H1 (cell line): Measurements from ENCODE around the gene ZMYM2. TPM values are rescaled to one million over a fixed set of nuclear protein-coding genes. Genes with fewer than 3 reads are reported as not detected.

Source experiments
- CTCF ChIA-PET: fragments of 300-600 bp; sonication (Branson Sonifier 250); formaldehyde crosslinking; loops from one replicate; lab custom pipeline; 2021; ENCODE audit not compliant: partially characterized antibody; lab: Charles Lee
- POLR2A ChIA-PET: fragments of 300-600 bp; sonication (Branson Sonifier 250); formaldehyde crosslinking; loops from one replicate; lab custom pipeline; 2021; ENCODE audit warnings: inconsistent platforms; ENCODE audit not compliant: partially characterized antibody; lab: Charles Lee
- DNase-seq, 2 experiments: peaks; one replicate each; pipeline versions ENCODE4 v3.0.0 to v3.0.0-alpha.2; 2010 to 2022; ENCODE audit warnings: low spot score in 2 of 2, low read depth in 1 of 2, mixed read lengths in 1 of 2
- FAIRE-seq: peaks from 2 replicates; lab custom pipeline; 2011; peaks lifted over from hg19 to GRCh38; lab: Jason Lieb, UNC
- H2AFZ ChIP-seq: 2 replicates; pipeline ENCODE4 v1.8.1; 2012; ENCODE audit warnings: low read length, inconsistent platforms
- H2AK5ac ChIP-seq: 2 replicates; pipeline ENCODE4 v1.6.1; 2013; ENCODE audit warnings: low read depth, low read length
- H2BK120ac ChIP-seq: replicated peaks from 2 replicates; pipeline ENCODE3; 2013; ENCODE audit warnings: low read depth, low read length, inconsistent platforms
- H2BK12ac ChIP-seq: 2 replicates; pipeline ENCODE4 v1.6.1; 2013; ENCODE audit warnings: low read depth, low read length
- H2BK15ac ChIP-seq: 2 replicates; pipeline ENCODE4 v1.6.1; 2013; ENCODE audit warnings: low read length
- H2BK20ac ChIP-seq: 2 replicates; pipeline ENCODE4 v1.6.1; 2013; ENCODE audit warnings: low read length
- H2BK5ac ChIP-seq: 2 replicates; pipeline ENCODE4 v1.6.1; 2013; ENCODE audit warnings: low read depth, low read length
- H3K14ac ChIP-seq: 2 replicates; pipeline ENCODE4 v1.6.1; 2013; ENCODE audit warnings: inconsistent platforms; ENCODE audit not compliant: insufficient read length
- H3K18ac ChIP-seq: 2 replicates; pipeline ENCODE4 v1.6.1; 2013; ENCODE audit warnings: low read length; ENCODE audit errors: extremely low read depth
- H3K23ac ChIP-seq: 2 replicates; pipeline ENCODE4 v1.6.1; 2013; ENCODE audit warnings: inconsistent platforms; ENCODE audit not compliant: insufficient read length
- H3K23me2 ChIP-seq: 2 replicates; pipeline ENCODE4 v1.6.1; 2013; ENCODE audit warnings: low read depth, low read length
- H3K27ac ChIP-seq: 2 replicates; pipeline ENCODE4 v1.6.1; 2011; ENCODE audit warnings: low read depth, low read length, inconsistent platforms
- H3K27me3 ChIP-seq, 4 experiments: replicated peaks in 1 of 4; 1 replicate in 1 of 4; 2 replicates in 3 of 4; pipeline versions ENCODE4 v1.6.1 to v1.8.1; 2011 to 2013; ENCODE audit warnings: low read length in 3 of 4, mild to moderate bottlenecking in 3 of 4, inconsistent platforms in 2 of 4, mixed read lengths in 2 of 4, moderate library complexity in 1 of 4; ENCODE audit not compliant: control insufficient read depth in 3 of 4, insufficient read depth in 3 of 4; ENCODE audit errors: extremely low read depth in 1 of 4
- H3K36me3 ChIP-seq, 4 experiments: 2 replicates each; pipeline versions ENCODE4 v1.6.1 to v1.8.1; 2011 to 2013; ENCODE audit warnings: mild to moderate bottlenecking in 4 of 4, low read length in 3 of 4, moderate library complexity in 2 of 4, control low read depth in 1 of 4, inconsistent platforms in 1 of 4; ENCODE audit not compliant: insufficient read depth in 4 of 4, control insufficient read depth in 2 of 4
- H3K4ac ChIP-seq: replicated peaks from 2 replicates; pipeline ENCODE3; 2013; ENCODE audit warnings: low read length, low read depth, mixed read lengths, inconsistent platforms; ENCODE audit not compliant: insufficient read length
- H3K4me1 ChIP-seq, 4 experiments: replicated peaks in 1 of 4; 1 replicate in 1 of 4; 2 replicates in 3 of 4; pipeline versions ENCODE4 v1.6.1 to v1.8.1; 2011 to 2013; ENCODE audit warnings: low read length in 3 of 4, inconsistent platforms in 2 of 4, mixed read lengths in 1 of 4; ENCODE audit not compliant: insufficient read depth in 4 of 4, control insufficient read depth in 3 of 4
- H3K4me2 ChIP-seq, 2 experiments: 2 replicates each; pipeline versions ENCODE4 v1.6.1 to v1.8.1; 2011 to 2013; ENCODE audit warnings: low read depth in 2 of 2, low read length in 2 of 2, control low read depth in 1 of 2, inconsistent platforms in 1 of 2, mild to moderate bottlenecking in 1 of 2; ENCODE audit not compliant: insufficient read depth in 1 of 2
- H3K4me3 ChIP-seq, 4 experiments: fragments of 200-600, 300-600 bp in 1 of 4; sonication (generic), shearing (Covaris generic), sonication (Bioruptor Twin) in 1 of 4; 2 replicates each; pipeline versions ENCODE4 v1.5.1 to v1.8.1; 2011 to 2016; ENCODE audit warnings: low read length in 4 of 4, low read depth in 3 of 4, control low read depth in 2 of 4, inconsistent platforms in 2 of 4, mild to moderate bottlenecking in 2 of 4, mixed read lengths in 1 of 4, moderate library complexity in 1 of 4; ENCODE audit not compliant: insufficient read depth in 2 of 4; ENCODE audit errors: extremely low read depth in 1 of 4
- H3K56ac ChIP-seq: replicated peaks from 2 replicates; pipeline ENCODE3; 2013; ENCODE audit warnings: low read depth, mild to moderate bottlenecking, mixed read lengths, low read length, inconsistent platforms; ENCODE audit not compliant: insufficient read length
- H3K79me1 ChIP-seq: 2 replicates; pipeline ENCODE4 v1.6.1; 2013; ENCODE audit warnings: low read depth, low read length, control low read depth
- H3K79me2 ChIP-seq, 2 experiments: 2 replicates each; pipeline versions ENCODE4 v1.6.1 to v1.8.1; 2012 to 2013; ENCODE audit warnings: low read length in 2 of 2, mild to moderate bottlenecking in 2 of 2, inconsistent platforms in 1 of 2; ENCODE audit not compliant: insufficient read depth in 2 of 2, control insufficient read depth in 1 of 2
- H3K9ac ChIP-seq, 4 experiments: replicated peaks in 1 of 4; 1 replicate in 1 of 4; 2 replicates in 3 of 4; pipeline versions ENCODE4 v1.6.1 to v1.8.1; 2011 to 2013; ENCODE audit warnings: low read depth in 3 of 4, low read length in 3 of 4, control low read depth in 2 of 4, mild to moderate bottlenecking in 2 of 4, moderate library complexity in 2 of 4, inconsistent platforms in 1 of 4; ENCODE audit errors: extremely low read depth in 1 of 4
- H3K9me3 ChIP-seq, 2 experiments: 2 replicates each; pipeline versions ENCODE4 v1.6.1 to v1.8.1; 2012 to 2013; ENCODE audit warnings: mild to moderate bottlenecking in 2 of 2, moderate library complexity in 2 of 2, control low read depth in 1 of 2, inconsistent platforms in 1 of 2, low read depth in 1 of 2, low read length in 1 of 2, mixed read lengths in 1 of 2; ENCODE audit not compliant: insufficient read depth in 2 of 2
- H4K20me1 ChIP-seq, 2 experiments: replicated peaks in 1 of 2; 2 replicates each; pipeline versions ENCODE3 to v1.8.1; 2011 to 2013; ENCODE audit warnings: inconsistent platforms in 2 of 2, low read length in 2 of 2, mild to moderate bottlenecking in 1 of 2; ENCODE audit not compliant: insufficient read depth in 2 of 2, control insufficient read depth in 1 of 2
- H4K5ac ChIP-seq: 2 replicates; pipeline ENCODE4 v1.6.1; 2013; ENCODE audit warnings: low read length, low read depth, mixed read lengths, inconsistent platforms; ENCODE audit not compliant: insufficient read length
- H4K8ac ChIP-seq: 2 replicates; pipeline ENCODE4 v1.8.0; 2013; ENCODE audit warnings: mild to moderate bottlenecking, moderate library complexity, low read length, inconsistent platforms; ENCODE audit not compliant: insufficient read depth; ENCODE audit errors: extremely low read depth
- H4K91ac ChIP-seq: replicated peaks from 2 replicates; pipeline ENCODE3; 2013; ENCODE audit warnings: low read length, mixed read lengths, inconsistent platforms; ENCODE audit not compliant: insufficient read length
- CBX8 ChIP-seq: fragments of 300-800, 300-1000 bp; sonication (generic); IDR thresholded peaks from 2 replicates; pipeline ENCODE4 v1.7.1; 2016; ENCODE audit warnings: low read depth, low read length, borderline replicate concordance
- HDAC6 ChIP-seq: IDR thresholded peaks from one replicate; pipeline ENCODE4 v1.7.1; 2012; ENCODE audit warnings: low read depth, mild to moderate bottlenecking, inconsistent platforms, low read length, moderate library complexity
- KDM1A ChIP-seq: fragments of 200-600, 300-600 bp; sonication (generic); IDR thresholded peaks from 2 replicates; pipeline ENCODE4 v1.7.1; 2016; ENCODE audit warnings: mild to moderate bottlenecking, low read length, borderline replicate concordance
- KDM4A ChIP-seq: IDR thresholded peaks from one replicate; pipeline ENCODE4 v1.7.1; 2012; ENCODE audit warnings: low read depth, mild to moderate bottlenecking, moderate library complexity, low read length, inconsistent platforms; ENCODE audit not compliant: severe bottlenecking
- RXRA ChIP-seq: IDR thresholded peaks from 2 replicates; pipeline ENCODE4 v1.6.1; 2011; ENCODE audit warnings: low read depth, mild to moderate bottlenecking, low read length, moderate library complexity; ENCODE audit not compliant: insufficient read depth
- SAP30 ChIP-seq: fragments of 300-600 bp; sonication (generic); IDR thresholded peaks from 2 replicates; pipeline ENCODE4 v1.7.1; 2012; ENCODE audit warnings: low read length, moderate library complexity, mild to moderate bottlenecking, inconsistent platforms; ENCODE audit not compliant: insufficient read depth, insufficient replicate concordance
- SIX5 ChIP-seq: IDR thresholded peaks from 2 replicates; pipeline ENCODE4 v1.6.1; 2011; ENCODE audit warnings: mild to moderate bottlenecking, low read depth, low read length
- SP2 ChIP-seq: IDR thresholded peaks from 2 replicates; pipeline ENCODE4 v1.6.1; 2012; ENCODE audit warnings: mild to moderate bottlenecking, low read length, inconsistent platforms
- SRF ChIP-seq: IDR thresholded peaks from 2 replicates; pipeline ENCODE4 v1.6.1; 2011; ENCODE audit warnings: mild to moderate bottlenecking, low read depth, low read length, moderate library complexity
- SUZ12 ChIP-seq: fragments of 200-600 bp; sonication (generic); IDR thresholded peaks from 2 replicates; pipeline ENCODE4 v1.6.1; 2012; ENCODE audit warnings: mild to moderate bottlenecking, inconsistent platforms, low read length, moderate library complexity, mixed read lengths
- TCF12 ChIP-seq: IDR thresholded peaks from 2 replicates; pipeline ENCODE4 v1.6.1; 2011; ENCODE audit warnings: low read depth, mild to moderate bottlenecking, low read length
- TEAD4 ChIP-seq: IDR thresholded peaks from 2 replicates; pipeline ENCODE4 v1.6.1; 2012; ENCODE audit warnings: low read depth, low read length, inconsistent platforms, mixed read lengths
- YY1 ChIP-seq: IDR thresholded peaks from 2 replicates; pipeline ENCODE4 v1.6.1; 2011; ENCODE audit warnings: low read depth, mild to moderate bottlenecking, low read length
- WGBS, 2 experiments: shearing (Covaris generic) in 1 of 2; methylation state at CpG; one replicate each; pipeline versions ENCODE4 v1.1.6 to v1.1.7; 2013 to 2015; ENCODE audit warnings: low lambda C conversion rate in 2 of 2, mixed read lengths in 2 of 2, inconsistent platforms in 1 of 2, low coverage in 1 of 2, missing lambda C conversion rate in 1 of 2; ENCODE audit not compliant: insufficient replicate concordance in 2 of 2, insufficient coverage in 1 of 2, insufficient read length in 1 of 2; ENCODE audit errors: extremely low coverage in 1 of 2, missing lambda C conversion rate in 1 of 2; 5-methylcytosine and 5-hydroxymethylcytosine counted together
- polyA plus RNA-seq, 7 experiments: library from polyadenylated mRNA; depleted of rRNA in 3 of 7; stranded (reverse) in 5 of 7; unstranded in 2 of 7; fragments of >200 nt in 5 of 7; fragments of 200-250 nt in 2 of 7; gene quantifications; 1 replicate in 5 of 7; 2 replicates in 1 of 7; 4 replicates in 1 of 7; pipeline versions ENCODE4 v1.2.1 to v1.2.3, GENCODE V29; 2011 to 2013; ENCODE audit warnings: missing spikeins in 2 of 7, mixed read lengths in 2 of 7
- total RNA-seq: library from RNA; stranded (reverse); fragmentation: NEBNext Ultra II Directional; extraction: Animal tissue kit (Norgen Biotek cat#: 25700); gene quantifications from 2 replicates; pipeline ENCODE4 v1.2.1, GENCODE V29; 2021

ZMYM2 gene
- total and polyA plus RNA-seq, 2 of the 8 experiments (the other 6 are each of a cell fraction or from before 2014, with no cell fraction given): 41.2 to 159 TPM

GRCh38 chr13:20101467-20102316, 143.2 kb downstream of the ZMYM2 start:
- Histone ChIP-seq H3K79me1 (no peaks in the 10 kb centered on the region), H3K4ac (no peak overlapping the region), H3K23ac (no peak overlapping the region), H4K91ac (no peak overlapping the region), H3K79me2 (no peaks in the 10 kb centered on the region), H3K36me3 (no peaks in the 10 kb centered on the region), H2BK12ac (no peak overlapping the region), H3K9ac (no peak overlapping the region), H2AFZ (peak overlapping the region; percentile 96; the same call in 1 of the 2 replicates), H2BK20ac (no peak overlapping the region), H3K4me3 (no peak overlapping the region), H4K8ac (no peak overlapping the region), H3K23me2 (no peaks in the 10 kb centered on the region), H2BK5ac (no peak overlapping the region), H3K14ac (no peak overlapping the region), H2AK5ac (no peak overlapping the region), H3K27ac (no peak overlapping the region), H3K9me3 (no peaks in the 10 kb centered on the region), H3K56ac (no peak overlapping the region), H2BK120ac (no peak overlapping the region), H3K27me3 (no peaks in the 10 kb centered on the region), H3K18ac (no peak overlapping the region), H2BK15ac (no peak overlapping the region), H4K20me1 (no peaks in the 10 kb centered on the region), H3K4me2 (no peak overlapping the region), H4K5ac (no peak overlapping the region), H3K4me1 (peaks cover 0 to 8% (median 2%) of the 10 kb centered on the region in 4 experiments; a peak in 4 of 7 replicates)
- ChIA-PET CTCF (no interaction called here), POLR2A (interaction anchor here (0.6 to 1.3 kb wide), 2 partner anchors 17 to 131 kb away, joined by 4 to 5 read pairs; no protein-coding TSS in a partner anchor)
- no peak for DNase-seq
- WGBS, 2 experiments: 88% methylated on average over 8 of the region's 8 CpGs; no CpG with 5 or more reads in 1 of the 2 experiments
- FAIRE-seq: no peak
- TF ChIP-seq HDAC6: no peak
- no peak for TF ChIP-seq TCF12
- no peak for TF ChIP-seq SP2
- TF ChIP-seq SRF: no peak
- no peak for TF ChIP-seq KDM4A
- TF ChIP-seq SUZ12: no peak
- no peak for TF ChIP-seq RXRA
- no peak for TF ChIP-seq TEAD4
- no peak for TF ChIP-seq SAP30
- TF ChIP-seq SIX5: no peak
- no peak for TF ChIP-seq KDM1A
- TF ChIP-seq YY1: no peak
- no peak for TF ChIP-seq CBX8
